ENCODE results near the gene AMBP.

DNA sequence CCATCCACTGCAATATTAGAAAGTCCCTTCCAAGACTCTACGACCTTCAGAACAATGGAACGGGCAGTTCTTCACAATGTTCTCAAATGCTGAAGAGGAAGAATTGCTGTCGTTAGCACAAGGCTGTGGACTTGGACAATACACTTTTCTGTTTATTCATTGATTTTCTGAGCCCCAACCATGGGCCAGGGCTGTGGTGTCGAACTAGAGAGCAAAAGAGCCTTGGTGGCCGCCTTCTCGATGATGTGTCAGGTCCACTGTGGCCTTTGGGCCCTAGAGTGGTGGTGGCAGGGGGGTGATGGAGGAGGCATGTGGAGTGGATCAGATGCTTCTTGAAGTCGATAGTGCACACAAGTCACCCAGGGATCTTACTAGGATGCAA is 39.5 kb upstream of the AMBP start:
- TF ChIP-seq, protein P1, sequence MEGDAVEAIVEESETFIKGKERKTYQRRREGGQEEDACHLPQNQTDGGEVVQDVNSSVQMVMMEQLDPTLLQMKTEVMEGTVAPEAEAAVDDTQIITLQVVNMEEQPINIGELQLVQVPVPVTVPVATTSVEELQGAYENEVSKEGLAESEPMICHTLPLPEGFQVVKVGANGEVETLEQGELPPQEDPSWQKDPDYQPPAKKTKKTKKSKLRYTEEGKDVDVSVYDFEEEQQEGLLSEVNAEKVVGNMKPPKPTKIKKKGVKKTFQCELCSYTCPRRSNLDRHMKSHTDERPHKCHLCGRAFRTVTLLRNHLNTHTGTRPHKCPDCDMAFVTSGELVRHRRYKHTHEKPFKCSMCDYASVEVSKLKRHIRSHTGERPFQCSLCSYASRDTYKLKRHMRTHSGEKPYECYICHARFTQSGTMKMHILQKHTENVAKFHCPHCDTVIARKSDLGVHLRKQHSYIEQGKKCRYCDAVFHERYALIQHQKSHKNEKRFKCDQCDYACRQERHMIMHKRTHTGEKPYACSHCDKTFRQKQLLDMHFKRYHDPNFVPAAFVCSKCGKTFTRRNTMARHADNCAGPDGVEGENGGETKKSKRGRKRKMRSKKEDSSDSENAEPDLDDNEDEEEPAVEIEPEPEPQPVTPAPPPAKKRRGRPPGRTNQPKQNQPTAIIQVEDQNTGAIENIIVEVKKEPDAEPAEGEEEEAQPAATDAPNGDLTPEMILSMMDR (conservative IDR thresholded peaks at IDR 0.05): no peak
- no peak for TF ChIP-seq EZH2 (IDR thresholded peaks at IDR 0.05; ENCODE audit: low read depth)

All from PC-9 (cell line).